GM23338 (cell line): ENCODE results near the gene SEZ6L. TPM values are rescaled to one million over a fixed set of nuclear protein-coding genes. Genes with fewer than 3 reads are reported as not detected.

Experiments
- ATAC-seq: fragments of 200-7000 bp; cut with Tn5 transposase; 3 replicates; pipeline ENCODE4 v1.9.1; 2020
- DNase-seq: peaks from one replicate; pipeline ENCODE4 v3.0.0-alpha.2; 2015; ENCODE audit warnings: low spot score
- H2AFZ ChIP-seq: fragments of 200-600 bp; sonication (generic); 2 replicates; pipeline ENCODE4 v1.8.0; 2016; ENCODE audit warnings: antibody characterized with exemption, mild to moderate bottlenecking, moderate library complexity
- H3F3A ChIP-seq: fragments of 200-600 bp; sonication (generic); replicated peaks from 2 replicates; pipeline ENCODE4 v1.8.0; 2017; ENCODE audit warnings: antibody characterized with exemption, mixed run types, low read depth
- H3K27ac ChIP-seq: fragments of 200-600 bp; sonication (generic); 2 replicates; pipeline ENCODE4 v1.6.1; 2016; ENCODE audit warnings: low read depth
- H3K27me3 ChIP-seq: fragments of 200-600 bp; sonication (generic); 2 replicates; pipeline ENCODE4 v1.8.0; 2016; ENCODE audit warnings: mild to moderate bottlenecking, mixed run types, moderate library complexity; ENCODE audit not compliant: insufficient read depth
- H3K36me3 ChIP-seq: fragments of 200-600 bp; sonication (generic); 2 replicates; pipeline ENCODE4 v1.8.0; 2016; ENCODE audit warnings: mild to moderate bottlenecking; ENCODE audit not compliant: insufficient read depth
- H3K4me1 ChIP-seq: fragments of 200-600 bp; sonication (generic); 2 replicates; pipeline ENCODE4 v1.8.0; 2016; ENCODE audit warnings: mild to moderate bottlenecking, moderate library complexity; ENCODE audit not compliant: insufficient read depth
- H3K4me2 ChIP-seq: fragments of 200-600 bp; sonication (generic); 2 replicates; pipeline ENCODE4 v1.7.1; 2017; ENCODE audit warnings: mixed run types
- H3K4me3 ChIP-seq: fragments of 200-600 bp; sonication (generic); 2 replicates; pipeline ENCODE4 v1.6.1; 2016; ENCODE audit warnings: mixed run types
- H3K79me2 ChIP-seq: fragments of 200-600 bp; sonication (generic); replicated peaks from 2 replicates; pipeline ENCODE4 v1.8.0; 2017; ENCODE audit warnings: mild to moderate bottlenecking; ENCODE audit not compliant: insufficient read depth
- H3K9me2 ChIP-seq: fragments of 200-600 bp; sonication (generic); 2 replicates; pipeline ENCODE4 v1.8.0; 2017; ENCODE audit not compliant: insufficient read depth
- H4K20me1 ChIP-seq: fragments of 200-600 bp; sonication (generic); replicated peaks from 2 replicates; pipeline ENCODE4 v1.8.0; 2017; ENCODE audit warnings: mild to moderate bottlenecking; ENCODE audit not compliant: insufficient read depth
- H3K27ac Mint-ChIP-seq: 2 replicates; pipeline ENCODE4 v1.8.0; 2020; ENCODE audit warnings: inconsistent platforms, mild to moderate bottlenecking, moderate library complexity, mixed read lengths
- H3K27me3 Mint-ChIP-seq: 3 replicates; pipeline ENCODE4 v1.8.0; 2022; ENCODE audit warnings: low read depth, mild to moderate bottlenecking, moderate library complexity, mixed read lengths, inconsistent platforms; ENCODE audit not compliant: insufficient read depth, poor library complexity
- H3K36me3 Mint-ChIP-seq: 3 replicates; pipeline ENCODE4 v1.8.0; 2021; ENCODE audit warnings: low read depth, mild to moderate bottlenecking, inconsistent platforms, moderate library complexity, mixed read lengths
- H3K4me1 Mint-ChIP-seq: 3 replicates; pipeline ENCODE4 v1.8.0; 2020; ENCODE audit warnings: mild to moderate bottlenecking, inconsistent platforms, mixed read lengths
- H3K4me3 Mint-ChIP-seq: 3 replicates; pipeline ENCODE4 v1.8.0; 2021; ENCODE audit warnings: moderate library complexity, mild to moderate bottlenecking, inconsistent platforms, mixed read lengths
- H3K9me3 Mint-ChIP-seq: 3 replicates; pipeline ENCODE4 v1.8.0; 2020; ENCODE audit warnings: moderate library complexity, mild to moderate bottlenecking, inconsistent platforms, mixed read lengths
- CREB1 ChIP-seq: fragments of 250-450 bp; sonication (Bioruptor Pico); IDR thresholded peaks from 2 replicates; pipeline ENCODE4 v1.5.0; 2020; ENCODE audit warnings: low read depth, mild to moderate bottlenecking, moderate library complexity
- CTCF ChIP-seq, 2 experiments: fragments of 200-600 bp in 1 of 2; sonication (generic) in 1 of 2; conservative IDR thresholded peaks; 2 replicates each; pipeline versions ENCODE4 v1.5.1 to v1.6.1; 2016 to 2017; ENCODE audit warnings: antibody characterized with exemption in 2 of 2, low read depth in 2 of 2, mild to moderate bottlenecking in 2 of 2, moderate library complexity in 1 of 2
- ETS1 ChIP-seq: IDR thresholded peaks from 2 replicates; pipeline ENCODE4 v1.6.1; 2016; ENCODE audit warnings: antibody characterized with exemption
- EZH2phosphoT487 ChIP-seq: fragments of 200-600 bp; sonication (generic); IDR thresholded peaks from one replicate; pipeline ENCODE4 v1.8.1; 2018; ENCODE audit warnings: antibody characterized with exemption; ENCODE audit not compliant: unreplicated experiment
- JUNB ChIP-seq: IDR thresholded peaks from one replicate; pipeline ENCODE4 v1.6.1; 2016; ENCODE audit warnings: antibody characterized with exemption; ENCODE audit not compliant: unreplicated experiment
- NANOG ChIP-seq: IDR thresholded peaks from 2 replicates; pipeline ENCODE4 v1.6.1; 2016; ENCODE audit warnings: antibody characterized with exemption, borderline replicate concordance
- POLR2AphosphoS5 ChIP-seq: IDR thresholded peaks from 2 replicates; pipeline ENCODE4 v1.6.1; 2016; ENCODE audit warnings: antibody characterized with exemption, low read depth
- STAT1 ChIP-seq: IDR thresholded peaks from one replicate; pipeline ENCODE4 v1.6.1; 2016; ENCODE audit warnings: antibody characterized with exemption; ENCODE audit not compliant: unreplicated experiment
- ZNF114 ChIP-seq: fragments of 250-450 bp; sonication (Bioruptor Pico); IDR thresholded peaks from 2 replicates; pipeline ENCODE4 v1.5.0; 2020; ENCODE audit warnings: mild to moderate bottlenecking, moderate library complexity
- ZNF331 ChIP-seq: fragments of 250-450 bp; sonication (Bioruptor Pico); IDR thresholded peaks from 2 replicates; pipeline ENCODE4 v1.5.0; 2020; ENCODE audit warnings: low read depth, mild to moderate bottlenecking, moderate library complexity
- ZNF462 ChIP-seq: fragments of 250-450 bp; sonication (Bioruptor Pico); IDR thresholded peaks from 2 replicates; pipeline ENCODE4 v1.5.0; 2020; ENCODE audit warnings: mild to moderate bottlenecking, moderate library complexity
- polyA plus RNA-seq: library from polyadenylated mRNA; unstranded; fragments of >200 nt; fragmentation: Nextera tagmentation; extraction: Ambion mirVana; gene quantifications from 2 replicates; pipeline ENCODE4 v1.2.1, GENCODE V29; 2016
- total RNA-seq: library from RNA; depleted of rRNA; stranded (reverse); fragments of >200 nt; shearing (Covaris generic); gene quantifications from 2 replicates; pipeline ENCODE4 v1.2.3, GENCODE V29; 2014

SEZ6L gene
- total and polyA plus RNA-seq, 2 experiments from 2014 or later: 0.13 to 0.24 TPM

GRCh38 chr22:26383968-26384556 lies 214.8 kb downstream of the SEZ6L start:
- no peaks in the 10 kb centered on the region; the same call in 2 of the 3 replicates for H3K9me3 Mint-ChIP-seq
- Histone ChIP-seq H3K27ac (no peak overlapping the region), H3F3A (no peaks in the 10 kb centered on the region), H3K27me3 (no peaks in the 10 kb centered on the region), H3K36me3 (no peaks in the 10 kb centered on the region), H3K4me3 (no peak overlapping the region), H3K4me1 (peaks cover 9% of the 10 kb centered on the region; the same call in 1 of the 2 replicates), H3K4me2 (no peak overlapping the region), H2AFZ (no peak overlapping the region), H3K79me2 (no peaks in the 10 kb centered on the region), H3K9me2 (0 out of 2 replicates have a peak, but pooled peaks cover 7% of the 10 kb centered on the region), H4K20me1 (no peaks in the 10 kb centered on the region; the same call in 1 of the 2 replicates)
- peaks cover 8% of the 10 kb centered on the region; the same call in 2 of the 3 replicates for H3K4me1 Mint-ChIP-seq
- H3K36me3 Mint-ChIP-seq: no peaks in the 10 kb centered on the region
- no peak overlapping the region for H3K27ac Mint-ChIP-seq
- peak; percentile 37 for DNase-seq
- no peak; the same call in 2 of the 3 replicates for ATAC-seq
- TF ChIP-seq ZNF331 (CRISPR knock-in tag): no peak
- TF ChIP-seq POLR2AphosphoS5: no peak
- no peak overlapping the region for H3K4me3 Mint-ChIP-seq
- no peaks in the 10 kb centered on the region for H3K27me3 Mint-ChIP-seq

- Histone ChIP-seq H2AFZ (no peak overlapping the region), H3K27ac (no peak overlapping the region), H3K79me2 (no peaks in the 10 kb centered on the region), H3K36me3 (no peaks in the 10 kb centered on the region), H3K4me1 (peaks cover 9% of the 10 kb centered on the region; the same call in 1 of the 2 replicates), H3K4me2 (no peak overlapping the region), H3K4me3 (no peak overlapping the region), H3K9me2 (0 out of 2 replicates have a peak, but pooled peaks cover 7% of the 10 kb centered on the region), H3F3A (no peaks in the 10 kb centered on the region), H4K20me1 (no peaks in the 10 kb centered on the region; the same call in 1 of the 2 replicates), H3K27me3 (no peaks in the 10 kb centered on the region)
- no peak overlapping the region for H3K27ac Mint-ChIP-seq
- no peaks in the 10 kb centered on the region for H3K27me3 Mint-ChIP-seq
- H3K36me3 Mint-ChIP-seq: no peaks in the 10 kb centered on the region
- no peak overlapping the region for H3K4me3 Mint-ChIP-seq
- ATAC-seq (no peak), DNase-seq (no peak)
- peaks cover 8% of the 10 kb centered on the region; the same call in 2 of the 3 replicates for H3K4me1 Mint-ChIP-seq
- no peaks in the 10 kb centered on the region; the same call in 2 of the 3 replicates for H3K9me3 Mint-ChIP-seq
- TF ChIP-seq ZNF462 (no peak), ETS1 (no peak), JUNB (no peak), ZNF114 (CRISPR knock-in tag) (no peak), STAT1 (no peak), CREB1 (CRISPR knock-in tag) (no peak), NANOG (no peak), POLR2AphosphoS5 (no peak), CTCF (conservative IDR thresholded peaks at IDR 0.05; ENCODE audit: low read depth in 2 of 2) (no peak), EZH2phosphoT487 (no peak)
Measured at GRCh38 chr22:26385164-26385563, 215.9 kb downstream of the SEZ6L start.
